Epithelial cell of esophagus (primary cell): ENCODE data around the gene ATAD3C.
"Not testable (repeated sequence)": the region's sequence is repeated elsewhere in the genome, so short reads cannot be mapped to it uniquely, and the experiment has no call there.

Source experiments
- DNase-seq: peaks from one replicate; pipeline ENCODE4 v3.0.0; 2010; ENCODE audit warnings: low read depth
- H3K4me3 ChIP-seq: 2 replicates; pipeline ENCODE4 v1.5.1; 2011; ENCODE audit warnings: mild to moderate bottlenecking, low read length, control low read depth
- CTCF ChIP-seq: IDR thresholded peaks from 2 replicates; pipeline ENCODE4 v1.5.1; 2011; ENCODE audit warnings: low read depth, mild to moderate bottlenecking, low read length, control low read depth, inconsistent platforms; ENCODE audit not compliant: insufficient read depth; ENCODE audit errors: missing control alignments

The ATAD3C gene

GRCh38 chr1:1507305-1507704, 57.8 kb downstream of the ATAD3C start:
- no peak overlapping the region for H3K4me3 ChIP-seq
- no peak for DNase-seq
- TF ChIP-seq CTCF, result no peak

- H3K4me3 ChIP-seq, DNase-seq: not testable (repeated sequence)
Observed at GRCh38 chr1:1508775-1509464, 59.4 kb downstream of the ATAD3C start.

- not testable (repeated sequence) for DNase-seq, H3K4me3 ChIP-seq
Observed at GRCh38 chr1:1509465-1509850, 60.0 kb downstream of the ATAD3C start.

GRCh38 chr1:1510912-1511532, 61.5 kb downstream of the ATAD3C start:
- DNase-seq, result peak; percentile 35
- no peak for TF ChIP-seq CTCF
- H3K4me3 ChIP-seq, result peak overlapping the region; percentile 83

GRCh38 chr1:1511533-1512285, 62.2 kb downstream of the ATAD3C start, which contains the start of gene ATAD3A:
Gene ATAD3A (plus strand): TSS chr1:1512162. CDS start chr1:1512269, 107 bp downstream.
- peak within 1 kb of the TSS; percentile 83 for H3K4me3 ChIP-seq
- TF ChIP-seq CTCF, result no peak
- peak; percentile 99 for DNase-seq

GRCh38 chr1:1512425-1512824, 62.9 kb downstream of the ATAD3C start:
- H3K4me3 ChIP-seq, result peak overlapping the region; percentile 51
- DNase-seq, result not testable (repeated sequence)

- not testable (repeated sequence) for H3K4me3 ChIP-seq, DNase-seq
Observed at GRCh38 chr1:1513675-1514074, 64.2 kb downstream of the ATAD3C start.

- not testable (repeated sequence) for H3K4me3 ChIP-seq, DNase-seq
Observed at GRCh38 chr1:1514376-1514775, 64.9 kb downstream of the ATAD3C start.

- not testable (repeated sequence) for H3K4me3 ChIP-seq, DNase-seq
Observed at GRCh38 chr1:1516923-1517322, 67.4 kb downstream of the ATAD3C start.

- no peak overlapping the region for H3K4me3 ChIP-seq
- TF ChIP-seq CTCF, result no peak
- no peak for DNase-seq
Observed at GRCh38 chr1:1517973-1518620, 68.6 kb downstream of the ATAD3C start.

- not testable (repeated sequence) for H3K4me3 ChIP-seq, DNase-seq
Observed at GRCh38 chr1:1518621-1519007, 69.1 kb downstream of the ATAD3C start.
